ENCODE measurements around the gene SEL1L. TPM values are rescaled to one million over a fixed set of nuclear protein-coding genes. Genes with fewer than 3 reads are reported as not detected.
A peak's percentile ranks its signal among the peaks of the same experiment; 100 is the strongest.

SEL1L gene
- total RNA-seq, 4 donors from 2014 or later: 30.4 to 41.9 (median 34.0) TPM

GRCh38 chr14:81437244-81437643 is 96.4 kb downstream of the SEL1L start:
- no peak overlapping the region for H3K4me3 ChIP-seq (ENCODE audit: low read depth, poor library complexity, severe bottlenecking)
- intact Hi-C loops (cut with DNase I; ENCODE audit: low total_unique reads): no loop called here
- TF ChIP-seq, protein P1, sequence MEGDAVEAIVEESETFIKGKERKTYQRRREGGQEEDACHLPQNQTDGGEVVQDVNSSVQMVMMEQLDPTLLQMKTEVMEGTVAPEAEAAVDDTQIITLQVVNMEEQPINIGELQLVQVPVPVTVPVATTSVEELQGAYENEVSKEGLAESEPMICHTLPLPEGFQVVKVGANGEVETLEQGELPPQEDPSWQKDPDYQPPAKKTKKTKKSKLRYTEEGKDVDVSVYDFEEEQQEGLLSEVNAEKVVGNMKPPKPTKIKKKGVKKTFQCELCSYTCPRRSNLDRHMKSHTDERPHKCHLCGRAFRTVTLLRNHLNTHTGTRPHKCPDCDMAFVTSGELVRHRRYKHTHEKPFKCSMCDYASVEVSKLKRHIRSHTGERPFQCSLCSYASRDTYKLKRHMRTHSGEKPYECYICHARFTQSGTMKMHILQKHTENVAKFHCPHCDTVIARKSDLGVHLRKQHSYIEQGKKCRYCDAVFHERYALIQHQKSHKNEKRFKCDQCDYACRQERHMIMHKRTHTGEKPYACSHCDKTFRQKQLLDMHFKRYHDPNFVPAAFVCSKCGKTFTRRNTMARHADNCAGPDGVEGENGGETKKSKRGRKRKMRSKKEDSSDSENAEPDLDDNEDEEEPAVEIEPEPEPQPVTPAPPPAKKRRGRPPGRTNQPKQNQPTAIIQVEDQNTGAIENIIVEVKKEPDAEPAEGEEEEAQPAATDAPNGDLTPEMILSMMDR (IDR thresholded peaks at IDR 0.05): no peak
- no peak for TF ChIP-seq POLR2A (IDR thresholded peaks at IDR 0.05)
- 39 to 48% methylated on average over 4 of the region's 4 CpGs for WGBS, 2 donors
- no peak for DNase-seq (ENCODE audit: low spot score in 2 of 2)

GRCh38 chr14:81436296-81437138 is 97.1 kb downstream of the SEL1L start:
- intact Hi-C loops (cut with DNase I; ENCODE audit: low total_unique reads): no loop called here
- DNase-seq (ENCODE audit: low spot score in 2 of 2): peak; percentile 51 to 94
- peak overlapping the region; percentile 45 for H3K4me3 ChIP-seq (ENCODE audit: low read depth, poor library complexity, severe bottlenecking)
- no peak for TF ChIP-seq POLR2A (IDR thresholded peaks at IDR 0.05)
- TF ChIP-seq, protein P1 (IDR thresholded peaks at IDR 0.05): no peak
- 3 to 4% methylated on average over 24 to 32 of the region's 79 CpGs for WGBS, 2 donors

- peak; percentile 33 to 89 for DNase-seq (ENCODE audit: low spot score in 2 of 2)
- WGBS, 2 donors: 0 to 1% methylated on average over 23 to 69 of the region's 73 CpGs
- TF ChIP-seq, protein P1 (IDR thresholded peaks at IDR 0.05): no peak
- TF ChIP-seq POLR2A (IDR thresholded peaks at IDR 0.05): no peak
- intact Hi-C loops (cut with DNase I; ENCODE audit: low total_unique reads): no loop called here
- peak overlapping the region; percentile 27 for H3K4me3 ChIP-seq (ENCODE audit: low read depth, poor library complexity, severe bottlenecking)
Observed at GRCh38 chr14:81435391-81436295, 98.0 kb downstream of the SEL1L start.

DNA sequence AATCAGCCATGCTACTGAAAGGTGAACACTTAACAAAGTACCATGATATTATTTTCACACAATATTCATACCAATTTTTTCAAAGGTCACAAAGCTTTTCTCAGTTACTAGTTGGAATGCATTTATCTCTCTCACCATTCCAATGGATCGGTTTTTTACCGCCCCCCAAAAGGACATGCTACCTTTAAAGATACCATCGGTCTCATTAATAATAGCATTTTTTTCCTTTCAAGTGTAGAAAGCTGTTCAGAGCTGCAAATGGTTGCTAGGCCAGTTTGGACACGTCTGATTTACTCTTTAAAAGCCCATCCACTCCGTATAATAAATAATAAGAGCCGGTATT is 98.6 kb downstream of the SEL1L start:
- intact Hi-C loops (cut with DNase I; ENCODE audit: low total_unique reads): no loop called here
- 15 to 18% methylated on average over 6 of the region's 6 CpGs for WGBS, 2 donors
- no peak for TF ChIP-seq POLR2A (IDR thresholded peaks at IDR 0.05)
- TF ChIP-seq, protein P1 (IDR thresholded peaks at IDR 0.05): no peak
- DNase-seq (ENCODE audit: low spot score in 2 of 2): no peak
- H3K4me3 ChIP-seq (ENCODE audit: low read depth, poor library complexity, severe bottlenecking): peak overlapping the region; percentile 13

- DNase-seq (ENCODE audit: low spot score in 2 of 2): no peak
- intact Hi-C loops (cut with DNase I; ENCODE audit: low total_unique reads): no loop called here
- TF ChIP-seq POLR2A (IDR thresholded peaks at IDR 0.05): no peak
- TF ChIP-seq, protein P1 (IDR thresholded peaks at IDR 0.05): no peak
- H3K4me3 ChIP-seq (ENCODE audit: low read depth, poor library complexity, severe bottlenecking): no peak overlapping the region
- 67 to 73% methylated on average over 4 of the region's 4 CpGs for WGBS, 2 donors
Observed at GRCh38 chr14:81434230-81434629, 99.4 kb downstream of the SEL1L start.

Measured in lower leg skin (tissue), 4 donors.